Measurements from ENCODE around the gene ESAM.

Gene ESAM

DNA sequence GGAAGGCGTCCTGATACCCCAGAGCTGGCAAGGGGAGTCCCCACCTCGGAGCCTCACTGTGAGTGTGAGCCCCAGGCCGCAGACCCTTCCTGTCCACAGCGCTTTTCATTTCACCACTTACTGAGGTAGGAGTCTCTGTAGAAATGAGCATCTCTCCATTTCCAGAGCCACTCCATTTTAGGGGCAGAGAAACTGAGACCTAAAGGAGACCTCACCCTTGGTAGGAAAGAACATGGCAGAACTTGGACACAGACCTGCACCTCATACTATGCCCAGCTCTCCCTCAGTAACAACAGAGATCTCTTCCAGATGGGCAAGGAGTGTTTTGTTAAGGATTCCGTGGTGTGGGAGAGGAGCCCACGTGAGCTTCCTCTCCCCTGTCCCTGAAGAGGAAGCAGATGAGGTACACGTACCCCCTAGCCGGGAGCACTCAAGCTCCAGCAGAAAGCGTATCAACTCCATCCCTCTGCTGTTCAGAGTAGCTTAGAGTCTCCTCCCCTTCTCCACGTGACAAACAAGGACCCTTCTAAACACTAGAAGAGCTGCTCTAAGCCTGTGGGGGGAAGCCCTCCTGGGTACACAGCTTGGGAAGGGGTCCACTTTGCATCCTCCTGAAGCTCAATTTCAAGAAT, 9.5 kb downstream of the ESAM start:
- Mint-ChIP-seq H3K27ac (peak overlapping the region; percentile 31), H3K9me3 (no peaks in the 10 kb centered on the region), H3K27me3 (ENCODE audit: low read depth) (peaks cover 18% of the 10 kb centered on the region), H3K4me1 (ENCODE audit: low read depth) (peaks cover 3% of the 10 kb centered on the region), H3K36me3 (ENCODE audit: low read depth) (no peaks in the 10 kb centered on the region), H3K4me3 (no peak overlapping the region)
- no peak for DNase-seq (ENCODE audit: low spot score)

DNA sequence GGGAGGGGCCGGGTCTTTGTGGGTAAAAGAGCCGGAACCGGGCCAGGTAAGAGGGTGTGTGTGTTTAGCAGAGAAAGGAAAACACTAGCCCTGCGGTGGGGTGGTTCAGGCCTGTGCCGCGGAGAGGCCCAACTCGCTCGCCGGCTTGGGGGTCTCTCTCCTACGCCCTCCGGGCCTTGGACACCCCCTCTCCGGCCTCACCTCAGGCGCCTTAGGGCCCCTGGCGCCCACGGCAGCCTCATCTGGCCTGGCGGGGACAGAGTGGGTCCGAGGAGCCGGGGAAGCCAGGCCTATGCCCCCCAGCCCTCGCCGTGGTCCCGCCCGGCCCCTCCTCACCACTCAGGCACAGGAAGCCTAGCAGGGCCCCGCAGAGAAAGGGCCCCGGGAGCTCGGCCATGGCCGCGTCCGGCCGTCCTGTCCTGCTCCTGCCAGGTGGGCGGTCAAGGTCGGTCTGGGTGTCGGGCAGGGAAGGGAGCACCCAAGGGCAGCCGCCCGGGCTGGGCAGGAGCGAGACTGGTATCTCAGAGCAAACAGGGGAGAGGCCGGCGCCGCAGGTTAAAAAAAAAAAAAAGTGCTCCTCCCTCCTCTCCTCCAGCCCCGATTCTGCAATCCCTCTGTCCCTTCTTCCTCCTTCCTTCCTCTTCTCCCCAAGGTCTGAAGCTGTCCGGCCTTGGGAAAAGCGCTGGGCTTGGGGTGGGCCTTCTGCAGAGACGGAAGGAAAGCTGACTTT, 10.2 kb downstream of the ESAM start, which contains the start of gene VSIG2:
Gene VSIG2, minus strand, starts transcription at position 515 of the 730 bp plus-strand sequence. Its CDS starts 118 bp downstream, at position 397.
- Mint-ChIP-seq H3K4me1 (ENCODE audit: low read depth) (peaks cover 3% of the 10 kb centered on the region), H3K27me3 (ENCODE audit: low read depth) (peaks cover 12% of the 10 kb centered on the region), H3K9me3 (no peaks in the 10 kb centered on the region), H3K4me3 (no peak within 1 kb of the TSS), H3K27ac (peak within 1 kb of the TSS; percentile 31), H3K36me3 (ENCODE audit: low read depth) (no peaks in the 10 kb centered on the region)
- DNase-seq (ENCODE audit: low spot score): no peak

DNA sequence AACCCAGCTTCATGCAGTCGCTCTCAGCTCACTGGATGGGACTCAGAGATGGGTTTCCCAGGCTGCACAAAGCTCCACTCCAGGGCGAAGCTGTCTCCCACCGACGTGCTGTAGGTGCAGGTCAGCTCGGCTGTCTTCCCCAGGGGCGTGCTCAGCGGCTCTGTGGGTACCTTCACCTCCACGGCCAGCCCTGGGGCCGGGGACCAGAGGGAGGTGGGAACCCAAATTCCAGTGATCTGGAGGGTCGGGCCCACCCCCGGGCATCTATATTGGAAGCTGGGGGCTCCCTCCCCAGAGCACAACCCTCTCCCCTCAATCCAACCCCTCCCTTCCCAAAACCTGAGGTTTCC, 10.7 kb downstream of the ESAM start:
- DNase-seq (ENCODE audit: low spot score): no peak
- Mint-ChIP-seq H3K36me3 (ENCODE audit: low read depth) (no peaks in the 10 kb centered on the region), H3K27ac (no peak overlapping the region), H3K4me1 (ENCODE audit: low read depth) (peaks cover 5% of the 10 kb centered on the region), H3K4me3 (no peak overlapping the region), H3K27me3 (ENCODE audit: low read depth) (peaks cover 7% of the 10 kb centered on the region), H3K9me3 (no peaks in the 10 kb centered on the region)

DNA sequence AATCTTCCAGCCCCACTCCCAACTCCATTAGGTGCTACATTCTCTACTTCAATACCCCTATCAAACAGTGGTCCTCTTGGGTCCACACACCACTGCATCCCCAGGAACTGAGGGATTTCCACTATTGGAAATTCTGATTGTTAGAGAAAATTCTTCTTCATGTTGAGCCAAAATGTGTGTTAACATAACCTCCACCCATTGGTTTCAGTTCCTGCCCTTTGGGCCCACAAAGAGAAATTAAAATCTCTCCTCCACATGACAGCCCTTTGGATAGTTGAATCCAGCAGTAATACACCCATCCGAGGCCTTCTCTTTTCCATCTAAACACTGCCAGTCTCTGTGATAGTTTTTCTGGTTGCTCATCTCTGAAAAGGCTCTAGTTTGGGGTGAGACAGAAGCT, 12.2 kb downstream of the ESAM start:
- Mint-ChIP-seq H3K27me3 (ENCODE audit: low read depth) (peaks cover 2% of the 10 kb centered on the region), H3K27ac (no peak overlapping the region), H3K4me1 (ENCODE audit: low read depth) (peaks cover 5% of the 10 kb centered on the region), H3K9me3 (no peaks in the 10 kb centered on the region), H3K4me3 (no peak overlapping the region), H3K36me3 (ENCODE audit: low read depth) (no peaks in the 10 kb centered on the region)
- DNase-seq (ENCODE audit: low spot score): no peak

DNA sequence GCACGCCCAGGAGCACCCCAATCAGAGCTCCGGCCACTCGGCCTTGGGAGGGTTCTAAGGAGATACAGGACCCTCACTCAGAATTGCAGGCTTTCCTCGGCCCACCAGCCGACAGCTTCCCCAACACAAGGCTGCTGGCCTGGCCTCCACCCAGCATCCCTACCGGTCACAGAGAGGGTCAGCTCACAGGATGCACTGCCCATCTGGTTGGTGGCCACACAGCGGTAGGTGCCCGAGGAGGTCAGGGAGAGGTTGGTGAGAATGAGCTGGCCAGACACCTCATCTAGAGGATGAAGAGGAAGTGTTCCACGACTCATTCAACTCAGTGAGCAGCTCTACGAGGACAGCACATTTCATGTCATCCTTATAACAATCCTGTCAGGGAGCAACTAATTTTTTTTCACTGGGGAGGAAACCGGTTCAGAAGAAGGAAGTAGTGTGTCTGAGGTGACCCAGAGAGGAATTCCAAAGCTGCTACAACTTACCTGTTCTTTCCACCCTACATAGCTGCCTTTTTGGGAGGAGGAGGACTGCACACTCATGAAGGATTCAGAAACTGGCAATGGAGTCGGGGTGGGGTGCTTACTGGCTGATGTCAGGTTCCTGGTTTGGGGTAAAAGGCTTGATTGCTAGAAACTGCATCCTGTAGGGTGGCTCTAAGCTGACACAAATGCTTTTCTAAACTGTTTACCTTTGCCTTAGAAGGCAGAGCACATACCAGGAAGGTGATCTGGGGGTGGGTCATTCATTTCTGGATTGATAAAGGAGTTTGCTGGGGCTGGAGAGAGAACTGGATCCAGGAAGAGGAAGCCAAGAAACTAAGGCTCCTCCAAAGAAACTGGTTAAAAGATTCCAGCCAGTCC, 13.4 kb downstream of the ESAM start:
- Mint-ChIP-seq H3K36me3 (ENCODE audit: low read depth) (no peaks in the 10 kb centered on the region), H3K27me3 (ENCODE audit: low read depth) (no peaks in the 10 kb centered on the region), H3K9me3 (no peaks in the 10 kb centered on the region), H3K4me1 (ENCODE audit: low read depth) (peaks cover 5% of the 10 kb centered on the region), H3K4me3 (no peak overlapping the region), H3K27ac (no peak overlapping the region)
- no peak for DNase-seq (ENCODE audit: low spot score)

DNA sequence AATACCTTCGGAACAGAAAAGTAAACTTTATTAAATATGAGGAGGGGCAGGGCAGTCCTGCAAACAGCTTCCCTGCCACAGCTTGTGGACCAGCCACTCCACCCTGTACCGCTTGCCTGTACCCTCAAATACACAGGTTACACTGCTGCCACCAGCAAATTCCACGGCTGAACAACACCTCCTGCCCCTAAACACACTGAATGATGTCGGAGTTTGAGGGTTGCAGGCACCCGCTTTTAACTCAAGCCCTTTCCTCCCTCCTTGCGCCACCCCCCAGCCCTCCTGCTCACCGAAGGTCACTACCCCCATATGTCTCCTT, 14.0 kb downstream of the ESAM start:
- Mint-ChIP-seq H3K27me3 (ENCODE audit: low read depth) (peaks cover 4% of the 10 kb centered on the region), H3K4me1 (ENCODE audit: low read depth) (peaks cover 5% of the 10 kb centered on the region), H3K36me3 (ENCODE audit: low read depth) (no peaks in the 10 kb centered on the region)

DNA sequence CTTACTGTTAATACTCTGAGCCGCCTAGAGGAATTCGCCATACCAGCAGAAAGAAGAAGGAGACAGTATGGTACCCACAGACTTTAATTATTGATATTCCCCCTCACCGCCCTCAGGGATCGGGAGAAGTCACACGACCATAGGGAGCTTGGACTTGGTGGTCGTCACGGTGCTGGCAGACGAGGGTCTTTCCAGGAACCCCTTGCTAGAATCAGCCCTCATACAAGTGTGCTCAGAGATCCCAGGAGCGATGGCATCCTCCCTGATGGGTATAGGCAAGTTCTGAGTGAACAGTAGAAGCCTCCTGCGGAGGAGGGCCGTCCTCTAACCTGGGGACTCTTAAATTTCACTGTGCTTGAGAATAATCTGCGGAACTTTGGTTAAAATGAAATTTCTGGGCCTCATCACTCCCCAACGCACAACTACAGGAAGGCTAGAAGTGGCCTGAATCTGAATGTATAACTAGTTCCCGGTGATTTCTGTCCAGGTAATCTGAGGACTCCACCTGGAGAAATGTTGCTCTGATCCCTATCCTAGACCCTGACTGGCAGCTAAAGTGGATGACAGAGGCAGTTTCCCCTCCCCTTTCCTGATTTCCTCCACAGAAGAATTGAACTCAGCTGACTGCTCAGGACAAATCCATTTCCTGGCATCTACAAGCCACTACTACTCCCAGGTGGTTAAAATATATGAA, 14.5 kb downstream of the ESAM start:
- H3K27ac Mint-ChIP-seq: no peak overlapping the region
- peaks cover 4% of the 10 kb centered on the region for H3K27me3 Mint-ChIP-seq (ENCODE audit: low read depth)
- H3K36me3 Mint-ChIP-seq (ENCODE audit: low read depth): no peaks in the 10 kb centered on the region
- H3K9me3 Mint-ChIP-seq: no peaks in the 10 kb centered on the region
- peaks cover 5% of the 10 kb centered on the region for H3K4me1 Mint-ChIP-seq (ENCODE audit: low read depth)
- DNase-seq (ENCODE audit: low spot score): no peak
- peak overlapping the region; percentile 96 for H3K4me3 Mint-ChIP-seq

More for the DNA sequence above, 14.0 kb downstream of the ESAM start:
- Mint-ChIP-seq H3K27ac (no peak overlapping the region), H3K4me3 (no peak overlapping the region), H3K9me3 (no peaks in the 10 kb centered on the region)
- no peak for DNase-seq (ENCODE audit: low spot score)

DNA sequence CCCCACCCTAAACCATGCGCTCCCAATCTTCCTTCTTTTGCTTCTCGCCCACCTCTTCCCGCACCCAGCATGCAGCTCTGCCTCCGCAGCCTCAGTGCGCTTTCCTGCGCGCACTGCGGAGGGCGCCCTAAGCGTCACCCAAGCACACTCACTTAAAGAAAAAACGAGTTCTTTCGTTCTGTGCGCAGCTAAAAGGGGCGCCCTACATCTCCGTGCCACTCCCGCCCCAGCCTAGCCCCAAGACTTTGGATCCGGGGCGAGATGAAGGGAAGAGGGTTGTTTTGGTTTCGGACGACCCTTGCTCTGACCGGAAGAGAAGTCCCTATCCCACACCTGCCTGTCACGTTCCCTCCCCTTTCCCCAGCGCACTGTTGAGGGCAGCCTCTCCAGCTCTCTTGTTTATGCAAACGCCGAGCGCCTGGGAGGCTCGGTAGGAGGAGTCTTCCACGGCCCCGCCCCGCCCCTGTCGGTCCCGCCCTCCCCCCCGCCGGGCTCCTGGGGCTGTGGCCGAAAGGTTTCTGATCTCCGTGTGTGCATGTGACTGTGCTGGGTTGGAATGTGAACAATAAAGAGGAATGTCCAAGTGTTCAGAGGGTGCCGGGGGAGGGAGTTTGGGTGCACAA, 15.4 kb downstream of the ESAM start:
- Mint-ChIP-seq H3K9me3 (no peaks in the 10 kb centered on the region), H3K27ac (peak overlapping the region; percentile 93), H3K4me3 (peak overlapping the region; percentile 96), H3K36me3 (ENCODE audit: low read depth) (no peaks in the 10 kb centered on the region), H3K4me1 (ENCODE audit: low read depth) (peaks cover 5% of the 10 kb centered on the region), H3K27me3 (ENCODE audit: low read depth) (peaks cover 7% of the 10 kb centered on the region)
- DNase-seq (ENCODE audit: low spot score): peak; percentile 72

DNA sequence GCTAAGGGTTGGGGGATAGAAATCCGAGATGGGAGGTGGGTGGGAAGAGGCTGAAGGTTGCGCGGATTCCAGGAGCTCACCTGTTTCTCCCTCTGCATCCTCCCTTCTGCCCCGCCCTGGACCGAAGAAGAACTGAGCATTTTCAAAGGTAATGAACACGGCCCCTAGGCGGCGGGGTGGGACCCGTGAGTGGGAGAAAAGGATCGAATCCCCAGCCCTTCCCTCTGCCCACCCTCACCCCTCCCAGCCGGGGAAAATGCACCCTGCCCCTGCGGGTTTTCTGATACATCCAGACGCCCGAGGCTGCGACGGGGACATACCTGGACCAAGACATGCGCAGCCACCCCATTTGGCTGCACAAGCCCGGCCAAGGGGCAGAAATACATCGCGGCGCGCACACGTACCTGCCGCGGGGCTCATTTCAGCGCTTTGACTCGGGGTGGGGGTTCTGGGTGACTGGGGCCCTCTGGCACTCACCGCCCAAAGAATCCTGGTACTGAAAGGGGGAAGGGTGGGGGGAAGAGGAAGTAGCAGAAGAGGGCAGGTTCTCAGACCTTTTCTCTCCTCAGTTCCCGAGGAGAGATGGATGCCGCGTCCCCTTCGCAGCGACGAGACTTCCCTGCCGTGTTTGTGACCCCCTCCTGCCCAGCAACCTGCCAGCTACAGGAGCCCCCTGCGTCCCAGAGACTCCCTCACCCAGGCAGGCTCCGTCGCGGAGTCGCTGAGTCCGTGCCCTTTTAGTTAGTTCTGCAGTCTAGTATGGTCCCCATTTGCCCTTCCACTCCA, 16.1 kb downstream of the ESAM start:
- H3K27me3 Mint-ChIP-seq (ENCODE audit: low read depth): peaks cover 14% of the 10 kb centered on the region
- H3K4me1 Mint-ChIP-seq (ENCODE audit: low read depth): peaks cover 5% of the 10 kb centered on the region
- H3K4me3 Mint-ChIP-seq: peak overlapping the region; percentile 96
- no peaks in the 10 kb centered on the region for H3K9me3 Mint-ChIP-seq
- H3K27ac Mint-ChIP-seq: peak overlapping the region; percentile 93
- H3K36me3 Mint-ChIP-seq (ENCODE audit: low read depth): no peaks in the 10 kb centered on the region
- DNase-seq (ENCODE audit: low spot score): no peak

DNA sequence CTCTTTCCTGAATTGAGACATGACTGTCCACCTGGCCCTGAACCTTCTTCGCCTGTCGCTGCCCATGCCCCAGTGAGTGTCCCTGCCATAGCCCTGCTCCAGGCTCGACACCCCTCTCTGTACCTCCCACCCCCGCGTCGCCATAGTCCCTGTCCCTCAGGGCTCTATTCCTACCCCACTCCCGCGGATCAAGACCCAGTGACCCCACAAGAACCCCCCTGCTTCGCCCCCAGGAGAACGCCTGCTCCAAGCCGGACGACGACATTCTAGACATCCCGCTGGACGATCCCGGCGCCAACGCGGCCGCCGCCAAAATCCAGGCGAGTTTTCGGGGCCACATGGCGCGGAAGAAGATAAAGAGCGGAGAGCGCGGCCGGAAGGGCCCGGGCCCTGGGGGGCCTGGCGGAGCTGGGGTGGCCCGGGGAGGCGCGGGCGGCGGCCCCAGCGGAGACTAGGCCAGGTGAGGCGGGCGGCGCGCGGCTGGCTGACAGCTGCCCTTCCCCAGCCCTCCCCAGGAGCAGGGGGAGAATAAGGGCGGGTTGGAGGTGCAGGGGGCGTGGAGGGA, 16.7 kb downstream of the ESAM start:
- peaks cover 21% of the 10 kb centered on the region for H3K27me3 Mint-ChIP-seq (ENCODE audit: low read depth)
- H3K27ac Mint-ChIP-seq: no peak overlapping the region
- no peak for DNase-seq (ENCODE audit: low spot score)
- H3K4me3 Mint-ChIP-seq: peak overlapping the region; percentile 42
- no peaks in the 10 kb centered on the region for H3K9me3 Mint-ChIP-seq
- peaks cover 10% of the 10 kb centered on the region for H3K4me1 Mint-ChIP-seq (ENCODE audit: low read depth)
- H3K36me3 Mint-ChIP-seq (ENCODE audit: low read depth): no peaks in the 10 kb centered on the region

DNA sequence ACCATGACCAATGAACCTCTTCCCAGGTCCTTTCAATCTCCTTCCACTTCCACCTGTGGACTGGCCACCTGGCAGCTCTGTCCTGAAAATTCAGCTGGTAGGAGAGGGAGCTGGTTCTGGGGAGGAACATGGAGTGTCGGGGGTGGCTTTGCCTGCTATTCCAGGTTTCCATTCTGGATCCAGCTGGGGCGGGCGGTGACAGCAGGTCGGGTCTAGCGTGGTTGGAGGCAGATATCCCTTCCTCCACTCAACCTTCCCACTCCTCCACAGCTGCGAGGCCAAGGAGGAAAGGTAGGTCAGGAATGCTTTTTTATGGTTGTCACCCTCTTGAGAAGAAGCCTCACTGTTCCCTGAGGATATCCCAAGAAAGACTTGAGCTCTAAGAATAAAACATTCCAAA, 19.0 kb downstream of the ESAM start:
- Mint-ChIP-seq H3K4me3 (no peak overlapping the region), H3K27me3 (ENCODE audit: low read depth) (peaks cover 35% of the 10 kb centered on the region), H3K36me3 (ENCODE audit: low read depth) (no peaks in the 10 kb centered on the region), H3K9me3 (no peaks in the 10 kb centered on the region), H3K27ac (no peak overlapping the region), H3K4me1 (ENCODE audit: low read depth) (peaks cover 15% of the 10 kb centered on the region)
- no peak for DNase-seq (ENCODE audit: low spot score)

DNA sequence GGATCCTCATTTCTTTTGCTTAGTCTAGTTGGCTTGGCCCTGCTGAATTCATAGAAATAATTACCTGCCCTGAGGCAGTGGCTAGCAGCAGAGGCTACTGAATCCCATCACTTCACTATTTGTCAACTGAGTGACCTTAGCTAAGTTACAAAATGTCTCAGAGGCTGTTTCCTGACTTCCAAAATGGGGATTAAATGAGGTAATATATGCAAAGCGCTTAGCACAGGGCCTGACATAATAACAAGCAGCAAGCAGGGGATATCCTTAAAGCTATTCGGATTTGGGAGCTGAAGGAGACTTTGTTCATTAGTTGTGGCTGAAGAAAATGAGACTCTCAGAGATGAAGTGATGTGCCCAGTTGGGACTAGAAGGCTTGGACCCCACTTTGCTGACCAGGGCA, 19.5 kb downstream of the ESAM start:
- Mint-ChIP-seq H3K9me3 (no peaks in the 10 kb centered on the region), H3K27ac (no peak overlapping the region), H3K4me3 (no peak overlapping the region), H3K27me3 (ENCODE audit: low read depth) (peaks cover 36% of the 10 kb centered on the region), H3K4me1 (ENCODE audit: low read depth) (peaks cover 15% of the 10 kb centered on the region), H3K36me3 (ENCODE audit: low read depth) (no peaks in the 10 kb centered on the region)
- no peak for DNase-seq (ENCODE audit: low spot score)
